ENCODE data around the gene RPL21.

Gene RPL21

GRCh38 chr13:27276188-27276587 is 24.8 kb downstream of the RPL21 start:
- TF ChIP-seq USF1 (IDR thresholded peaks at IDR 0.05) (no peak), TEAD4 (IDR thresholded peaks at IDR 0.05) (no peak), NFIC (IDR thresholded peaks at IDR 0.05) (no peak), FOXM1 (IDR thresholded peaks at IDR 0.05; ENCODE audit: borderline replicate concordance, low read depth) (no peak), EP300 (IDR thresholded peaks at IDR 0.05; ENCODE audit: borderline replicate concordance) (no peak), TCF12 (IDR thresholded peaks at IDR 0.05; ENCODE audit: low read depth) (no peak), MAX (IDR thresholded peaks at IDR 0.05) (no peak), ZBTB7A (IDR thresholded peaks at IDR 0.05; ENCODE audit: low read depth) (no peak), CEBPB (IDR thresholded peaks at IDR 0.05) (no peak), YY1 (IDR thresholded peaks at IDR 0.05; ENCODE audit: low read depth) (no peak), EGR1 (IDR thresholded peaks at IDR 0.05) (no peak)

DNA sequence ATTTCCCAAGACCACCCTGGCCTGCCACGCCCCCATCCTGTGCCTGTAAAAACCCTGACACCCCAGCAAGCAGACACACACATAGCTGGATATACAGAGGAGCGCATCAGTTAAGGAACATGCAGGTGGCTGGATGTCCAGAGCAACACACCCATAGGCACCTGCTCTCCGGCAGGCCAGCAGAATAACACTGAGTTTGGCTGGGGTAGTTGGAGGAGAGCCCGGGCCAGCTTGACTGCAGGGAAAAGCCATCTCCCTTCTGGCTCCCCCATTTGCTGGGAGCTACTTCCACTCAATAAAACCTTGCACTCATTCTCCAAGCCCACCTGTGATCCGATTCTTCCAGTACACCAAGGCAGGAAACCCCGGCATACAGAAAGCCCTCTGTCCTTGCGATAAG is 28.1 kb downstream of the RPL21 start:
- TF ChIP-seq EP300 (IDR thresholded peaks at IDR 0.05; ENCODE audit: borderline replicate concordance) (no peak), ZBTB7A (IDR thresholded peaks at IDR 0.05; ENCODE audit: low read depth) (no peak), TCF12 (IDR thresholded peaks at IDR 0.05; ENCODE audit: low read depth) (no peak), RAD21 (IDR thresholded peaks at IDR 0.05; ENCODE audit: low read depth) (no peak), NFIC (IDR thresholded peaks at IDR 0.05) (no peak), TAF1 (IDR thresholded peaks at IDR 0.05; ENCODE audit: low read depth) (no peak), USF1 (IDR thresholded peaks at IDR 0.05) (no peak)

- TF ChIP-seq TEAD4 (IDR thresholded peaks at IDR 0.05) (no peak), FOXM1 (IDR thresholded peaks at IDR 0.05; ENCODE audit: borderline replicate concordance, low read depth) (no peak), ZBTB7A (IDR thresholded peaks at IDR 0.05; ENCODE audit: low read depth) (no peak), RAD21 (IDR thresholded peaks at IDR 0.05; ENCODE audit: low read depth) (no peak), REST (IDR thresholded peaks at IDR 0.05; ENCODE audit: low read depth) (no peak), TCF12 (IDR thresholded peaks at IDR 0.05; ENCODE audit: low read depth) (no peak), USF1 (IDR thresholded peaks at IDR 0.05) (no peak), MAX (IDR thresholded peaks at IDR 0.05) (no peak), TAF1 (IDR thresholded peaks at IDR 0.05; ENCODE audit: low read depth) (no peak), YY1 (IDR thresholded peaks at IDR 0.05; ENCODE audit: low read depth) (no peak), CEBPB (IDR thresholded peaks at IDR 0.05) (no peak), EGR1 (IDR thresholded peaks at IDR 0.05) (no peak), CREB1 (IDR thresholded peaks at IDR 0.05; ENCODE audit: low read depth) (no peak)
These were observed 28.8 kb downstream of the RPL21 start for GRCh38 chr13:27280009-27280656.

DNA sequence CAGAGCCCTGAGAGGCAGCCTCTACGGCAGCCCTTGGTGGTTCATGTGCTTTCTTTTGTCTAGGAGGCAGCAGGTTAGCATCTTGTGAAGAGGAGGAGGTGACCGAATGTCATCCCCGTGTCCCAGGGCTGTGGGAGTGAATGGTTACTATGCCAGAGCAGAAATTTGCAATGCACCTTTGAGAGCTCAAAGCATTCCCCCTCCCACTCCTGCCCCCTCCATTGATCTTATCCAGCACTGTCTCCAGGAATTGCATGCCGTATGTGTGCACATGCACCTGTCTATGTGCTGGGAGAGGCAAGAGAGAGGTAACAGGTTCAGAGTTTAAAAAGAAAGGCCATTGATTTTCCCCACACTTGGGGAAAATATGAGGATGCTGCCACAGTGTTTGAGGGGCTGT is 29.5 kb downstream of the RPL21 start:
- no peak for TF ChIP-seq REST (IDR thresholded peaks at IDR 0.05; ENCODE audit: low read depth)
- TF ChIP-seq EP300 (IDR thresholded peaks at IDR 0.05; ENCODE audit: borderline replicate concordance) = no peak
- TF ChIP-seq TAF1 (IDR thresholded peaks at IDR 0.05; ENCODE audit: low read depth) = no peak
- TF ChIP-seq MAX (IDR thresholded peaks at IDR 0.05) = no peak
- TF ChIP-seq NFIC (IDR thresholded peaks at IDR 0.05) = no peak
- no peak for TF ChIP-seq USF1 (IDR thresholded peaks at IDR 0.05)
- no peak for TF ChIP-seq EGR1 (IDR thresholded peaks at IDR 0.05)
- no peak for TF ChIP-seq ZBTB7A (IDR thresholded peaks at IDR 0.05; ENCODE audit: low read depth)
- TF ChIP-seq TCF12 (IDR thresholded peaks at IDR 0.05; ENCODE audit: low read depth) = no peak
- TF ChIP-seq CEBPB (IDR thresholded peaks at IDR 0.05) = no peak
- TF ChIP-seq YY1 (IDR thresholded peaks at IDR 0.05; ENCODE audit: low read depth) = no peak
- TF ChIP-seq CREB1 (IDR thresholded peaks at IDR 0.05; ENCODE audit: low read depth) = no peak
- TF ChIP-seq RAD21 (IDR thresholded peaks at IDR 0.05; ENCODE audit: low read depth) = no peak
- TF ChIP-seq TEAD4 (IDR thresholded peaks at IDR 0.05) = no peak
- no peak for TF ChIP-seq FOXM1 (IDR thresholded peaks at IDR 0.05; ENCODE audit: borderline replicate concordance, low read depth)

DNA sequence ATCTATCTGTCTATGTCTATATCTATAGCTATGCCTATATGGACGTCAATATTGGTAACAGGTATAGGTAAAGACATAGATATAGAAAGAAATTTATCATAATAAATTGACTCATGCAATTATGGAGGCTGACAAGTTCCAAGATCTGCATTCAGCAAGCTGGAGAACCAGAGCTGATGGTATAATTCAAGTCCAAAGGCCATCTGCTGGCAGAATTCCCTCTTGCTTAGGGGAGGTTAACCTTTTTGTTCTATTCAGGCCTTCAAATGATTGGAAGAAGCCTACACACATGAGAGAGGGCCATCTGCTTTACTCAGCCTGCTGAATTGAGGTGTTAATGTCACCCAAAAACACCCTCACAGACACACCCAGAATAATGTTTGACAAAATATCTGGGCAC is 30.1 kb downstream of the RPL21 start:
- no peak for TF ChIP-seq RAD21 (IDR thresholded peaks at IDR 0.05; ENCODE audit: low read depth)
- no peak for TF ChIP-seq CEBPB (IDR thresholded peaks at IDR 0.05)
- no peak for TF ChIP-seq EP300 (IDR thresholded peaks at IDR 0.05; ENCODE audit: borderline replicate concordance)
- no peak for TF ChIP-seq MAX (IDR thresholded peaks at IDR 0.05)
- TF ChIP-seq TCF12 (IDR thresholded peaks at IDR 0.05; ENCODE audit: low read depth) = no peak
- no peak for TF ChIP-seq CREB1 (IDR thresholded peaks at IDR 0.05; ENCODE audit: low read depth)
- no peak for TF ChIP-seq FOXM1 (IDR thresholded peaks at IDR 0.05; ENCODE audit: borderline replicate concordance, low read depth)

Measured in Ishikawa (cell line).